ENCODE results near the gene EFNA5.

EFNA5 gene

GRCh38 chr5:107472620-107473064, 198.1 kb downstream of the EFNA5 start:
- no peaks in the 10 kb centered on the region for H3K36me3 ChIP-seq (ENCODE audit: insufficient read depth)
- no peak overlapping the region for H3K27ac ChIP-seq
- no peaks in the 10 kb centered on the region for H3K79me2 ChIP-seq (ENCODE audit: insufficient read depth, low read depth)
- H2AFZ ChIP-seq (ENCODE audit: low read depth) = no peak overlapping the region
- TF ChIP-seq, protein P1, sequence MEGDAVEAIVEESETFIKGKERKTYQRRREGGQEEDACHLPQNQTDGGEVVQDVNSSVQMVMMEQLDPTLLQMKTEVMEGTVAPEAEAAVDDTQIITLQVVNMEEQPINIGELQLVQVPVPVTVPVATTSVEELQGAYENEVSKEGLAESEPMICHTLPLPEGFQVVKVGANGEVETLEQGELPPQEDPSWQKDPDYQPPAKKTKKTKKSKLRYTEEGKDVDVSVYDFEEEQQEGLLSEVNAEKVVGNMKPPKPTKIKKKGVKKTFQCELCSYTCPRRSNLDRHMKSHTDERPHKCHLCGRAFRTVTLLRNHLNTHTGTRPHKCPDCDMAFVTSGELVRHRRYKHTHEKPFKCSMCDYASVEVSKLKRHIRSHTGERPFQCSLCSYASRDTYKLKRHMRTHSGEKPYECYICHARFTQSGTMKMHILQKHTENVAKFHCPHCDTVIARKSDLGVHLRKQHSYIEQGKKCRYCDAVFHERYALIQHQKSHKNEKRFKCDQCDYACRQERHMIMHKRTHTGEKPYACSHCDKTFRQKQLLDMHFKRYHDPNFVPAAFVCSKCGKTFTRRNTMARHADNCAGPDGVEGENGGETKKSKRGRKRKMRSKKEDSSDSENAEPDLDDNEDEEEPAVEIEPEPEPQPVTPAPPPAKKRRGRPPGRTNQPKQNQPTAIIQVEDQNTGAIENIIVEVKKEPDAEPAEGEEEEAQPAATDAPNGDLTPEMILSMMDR (conservative IDR thresholded peaks at IDR 0.05; ENCODE audit: low read depth, low read length) = no peak
- no peak overlapping the region for H3K4me3 ChIP-seq (IDR thresholded peaks at IDR 0.05; ENCODE audit: insufficient read depth, low read depth, low read length)
- no peaks in the 10 kb centered on the region for H4K20me1 ChIP-seq (ENCODE audit: insufficient read depth)
- no peak overlapping the region for H3K9ac ChIP-seq
- H3K4me2 ChIP-seq = no peak overlapping the region
- no peaks in the 10 kb centered on the region for H3K27me3 ChIP-seq (ENCODE audit: insufficient read depth, low read depth)
- H3K4me1 ChIP-seq (ENCODE audit: low read depth, poor library complexity, severe bottlenecking) = no peaks in the 10 kb centered on the region

GRCh38 chr5:107470295-107470582, 200.5 kb downstream of the EFNA5 start:
- no peaks in the 10 kb centered on the region for H3K36me3 ChIP-seq (ENCODE audit: insufficient read depth)
- no peak overlapping the region for H3K9ac ChIP-seq
- H3K4me3 ChIP-seq (IDR thresholded peaks at IDR 0.05; ENCODE audit: insufficient read depth, low read depth, low read length) = no peak overlapping the region
- H3K79me2 ChIP-seq (ENCODE audit: insufficient read depth, low read depth) = no peaks in the 10 kb centered on the region
- no peaks in the 10 kb centered on the region for H4K20me1 ChIP-seq (ENCODE audit: insufficient read depth)
- no peak overlapping the region for H3K4me2 ChIP-seq
- TF ChIP-seq, protein P1 (conservative IDR thresholded peaks at IDR 0.05; ENCODE audit: low read depth, low read length) = no peak
- H2AFZ ChIP-seq (ENCODE audit: low read depth) = no peak overlapping the region
- H3K27ac ChIP-seq = no peak overlapping the region
- no peaks in the 10 kb centered on the region for H3K4me1 ChIP-seq (ENCODE audit: low read depth, poor library complexity, severe bottlenecking)
- no peaks in the 10 kb centered on the region for H3K27me3 ChIP-seq (ENCODE audit: insufficient read depth, low read depth)

GRCh38 chr5:107469485-107470294, 201.0 kb downstream of the EFNA5 start:
- TF ChIP-seq, protein P1 (conservative IDR thresholded peaks at IDR 0.05; ENCODE audit: low read depth, low read length) = no peak
- Histone ChIP-seq H3K27me3 (ENCODE audit: insufficient read depth, low read depth) (no peaks in the 10 kb centered on the region), H4K20me1 (ENCODE audit: insufficient read depth) (no peaks in the 10 kb centered on the region), H3K27ac (no peak overlapping the region), H3K36me3 (ENCODE audit: insufficient read depth) (no peaks in the 10 kb centered on the region), H3K79me2 (ENCODE audit: insufficient read depth, low read depth) (no peaks in the 10 kb centered on the region), H3K4me2 (no peak overlapping the region), H3K9ac (no peak overlapping the region), H2AFZ (ENCODE audit: low read depth) (no peak overlapping the region), H3K4me3 (IDR thresholded peaks at IDR 0.05; ENCODE audit: insufficient read depth, low read depth, low read length) (no peak overlapping the region), H3K4me1 (ENCODE audit: low read depth, poor library complexity, severe bottlenecking) (no peaks in the 10 kb centered on the region)

DNA sequence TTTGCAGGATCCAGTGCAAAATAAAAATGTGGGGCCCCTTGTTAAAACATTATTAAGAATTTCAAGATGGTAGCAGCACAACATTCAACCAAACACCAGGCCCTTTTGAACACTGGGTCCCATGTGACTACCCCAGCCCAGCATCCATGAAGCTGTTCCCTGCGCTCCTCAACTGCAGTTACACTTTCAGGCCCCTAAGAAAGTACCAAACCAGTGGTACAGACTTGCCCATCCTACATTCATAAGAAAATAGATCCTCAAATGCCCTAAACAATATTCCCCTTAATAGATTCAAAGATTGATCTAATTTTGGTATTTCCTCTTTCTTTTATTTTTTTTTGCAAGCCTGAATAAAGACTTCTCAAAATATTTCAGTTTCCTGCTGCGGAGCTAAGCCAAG, 201.7 kb downstream of the EFNA5 start:
- Histone ChIP-seq H3K4me2 (no peak overlapping the region), H3K36me3 (ENCODE audit: insufficient read depth) (no peaks in the 10 kb centered on the region), H3K9ac (no peak overlapping the region), H3K27me3 (ENCODE audit: insufficient read depth, low read depth) (no peaks in the 10 kb centered on the region), H3K4me1 (ENCODE audit: low read depth, poor library complexity, severe bottlenecking) (no peaks in the 10 kb centered on the region), H3K4me3 (IDR thresholded peaks at IDR 0.05; ENCODE audit: insufficient read depth, low read depth, low read length) (no peak overlapping the region), H4K20me1 (ENCODE audit: insufficient read depth) (no peaks in the 10 kb centered on the region), H3K79me2 (ENCODE audit: insufficient read depth, low read depth) (no peaks in the 10 kb centered on the region), H3K27ac (no peak overlapping the region), H2AFZ (ENCODE audit: low read depth) (no peak overlapping the region)
- TF ChIP-seq, protein P1 (conservative IDR thresholded peaks at IDR 0.05; ENCODE audit: low read depth, low read length) = no peak
